Measurements from ENCODE around the gene SPATA24.

DNA sequence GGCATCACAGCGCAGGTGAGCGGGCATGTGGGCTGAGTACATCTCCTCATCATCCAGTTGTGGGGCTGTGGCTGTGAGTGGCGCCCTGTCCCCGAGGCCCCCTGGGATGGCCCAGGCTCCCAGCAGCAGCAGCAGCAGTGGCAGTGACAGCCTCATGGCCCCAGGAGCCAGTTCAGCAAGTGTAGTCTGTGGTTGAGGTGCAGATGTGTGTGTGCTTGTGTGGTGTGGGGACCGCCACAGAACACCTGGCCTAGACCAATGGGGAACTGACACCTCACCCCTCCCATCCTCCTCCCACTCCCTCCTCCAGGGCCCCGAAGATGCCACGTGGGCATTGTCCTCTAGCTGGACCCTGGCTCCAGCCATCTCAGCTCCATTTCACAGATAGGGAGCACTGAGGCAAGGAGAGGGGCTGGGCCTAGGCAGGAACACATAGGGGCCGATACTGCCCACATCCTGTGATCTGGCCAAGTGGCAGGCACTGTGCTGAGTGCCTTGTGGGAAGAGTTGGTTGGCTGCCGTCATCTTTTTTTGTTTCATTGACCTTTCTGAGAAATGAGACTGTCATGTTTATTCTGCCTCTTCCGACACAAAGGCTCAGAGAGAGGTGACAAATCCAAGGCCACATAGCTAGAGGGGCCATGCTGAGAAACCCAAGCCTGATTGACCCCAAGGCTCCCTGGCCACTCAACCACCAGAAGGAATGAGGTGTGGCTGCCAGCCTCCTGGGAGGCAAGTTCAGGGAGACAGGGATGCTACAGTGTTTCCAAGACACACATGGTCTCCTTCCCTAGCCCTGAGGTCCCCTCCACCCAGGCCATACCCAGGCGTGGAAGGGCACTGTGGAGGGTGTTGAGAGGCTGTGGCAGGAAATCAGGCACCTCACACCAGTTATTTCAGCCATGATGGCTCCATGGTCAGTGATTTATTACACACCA lies 13.9 kb downstream of the SPATA24 start, which contains the start of gene MZB1:
- TF ChIP-seq, protein P1, sequence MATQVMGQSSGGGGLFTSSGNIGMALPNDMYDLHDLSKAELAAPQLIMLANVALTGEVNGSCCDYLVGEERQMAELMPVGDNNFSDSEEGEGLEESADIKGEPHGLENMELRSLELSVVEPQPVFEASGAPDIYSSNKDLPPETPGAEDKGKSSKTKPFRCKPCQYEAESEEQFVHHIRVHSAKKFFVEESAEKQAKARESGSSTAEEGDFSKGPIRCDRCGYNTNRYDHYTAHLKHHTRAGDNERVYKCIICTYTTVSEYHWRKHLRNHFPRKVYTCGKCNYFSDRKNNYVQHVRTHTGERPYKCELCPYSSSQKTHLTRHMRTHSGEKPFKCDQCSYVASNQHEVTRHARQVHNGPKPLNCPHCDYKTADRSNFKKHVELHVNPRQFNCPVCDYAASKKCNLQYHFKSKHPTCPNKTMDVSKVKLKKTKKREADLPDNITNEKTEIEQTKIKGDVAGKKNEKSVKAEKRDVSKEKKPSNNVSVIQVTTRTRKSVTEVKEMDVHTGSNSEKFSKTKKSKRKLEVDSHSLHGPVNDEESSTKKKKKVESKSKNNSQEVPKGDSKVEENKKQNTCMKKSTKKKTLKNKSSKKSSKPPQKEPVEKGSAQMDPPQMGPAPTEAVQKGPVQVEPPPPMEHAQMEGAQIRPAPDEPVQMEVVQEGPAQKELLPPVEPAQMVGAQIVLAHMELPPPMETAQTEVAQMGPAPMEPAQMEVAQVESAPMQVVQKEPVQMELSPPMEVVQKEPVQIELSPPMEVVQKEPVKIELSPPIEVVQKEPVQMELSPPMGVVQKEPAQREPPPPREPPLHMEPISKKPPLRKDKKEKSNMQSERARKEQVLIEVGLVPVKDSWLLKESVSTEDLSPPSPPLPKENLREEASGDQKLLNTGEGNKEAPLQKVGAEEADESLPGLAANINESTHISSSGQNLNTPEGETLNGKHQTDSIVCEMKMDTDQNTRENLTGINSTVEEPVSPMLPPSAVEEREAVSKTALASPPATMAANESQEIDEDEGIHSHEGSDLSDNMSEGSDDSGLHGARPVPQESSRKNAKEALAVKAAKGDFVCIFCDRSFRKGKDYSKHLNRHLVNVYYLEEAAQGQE (IDR thresholded peaks at IDR 0.05; ENCODE audit: insufficient read depth in 1 of 2, low read depth in 2 of 2, low read length in 2 of 2) = no peak
- TF ChIP-seq TAF1 (IDR thresholded peaks at IDR 0.05; ENCODE audit: borderline replicate concordance, insufficient read depth, low read length) = no peak
- no peak for TF ChIP-seq SIN3A (IDR thresholded peaks at IDR 0.05; ENCODE audit: borderline replicate concordance, insufficient read depth, low read length)
- no peak for TF ChIP-seq POLR2AphosphoS5 (IDR thresholded peaks at IDR 0.05; ENCODE audit: low read depth, low read length)
